GM19372 (cell line): ENCODE measurements around the gene SLC25A29.
"Not testable (repeated sequence)": the region's sequence is repeated elsewhere in the genome, so short reads cannot be mapped to it uniquely, and the experiment has no call there.

Experiments
- ATAC-seq: cut with Tn5 transposase; IDR thresholded peaks from one replicate; pipeline ENCODE4 v1.9.1; 2021; ENCODE audit warnings: mild to moderate bottlenecking, low read depth, moderate library complexity; ENCODE audit not compliant: unreplicated experiment

SLC25A29 gene

DNA sequence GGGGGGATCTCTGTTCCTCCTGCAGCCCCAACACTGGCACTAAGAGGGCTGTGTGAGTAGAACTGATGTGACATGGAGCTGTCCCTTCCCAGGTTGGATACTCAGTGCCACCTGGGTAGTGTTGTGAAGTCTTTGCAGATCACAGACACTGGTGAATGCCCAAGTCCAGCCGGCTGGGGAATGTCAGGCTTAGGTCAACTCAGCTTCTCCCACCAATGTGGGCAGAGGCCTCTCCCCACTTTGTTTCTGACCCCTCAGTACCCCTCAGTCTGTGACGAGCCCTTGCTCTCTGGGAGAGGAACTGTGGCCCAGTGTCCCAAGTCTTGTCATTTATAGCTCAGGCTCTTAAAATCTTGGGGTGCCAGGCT, 11.3 kb downstream of the SLC25A29 start:
- ATAC-seq = no peak

DNA sequence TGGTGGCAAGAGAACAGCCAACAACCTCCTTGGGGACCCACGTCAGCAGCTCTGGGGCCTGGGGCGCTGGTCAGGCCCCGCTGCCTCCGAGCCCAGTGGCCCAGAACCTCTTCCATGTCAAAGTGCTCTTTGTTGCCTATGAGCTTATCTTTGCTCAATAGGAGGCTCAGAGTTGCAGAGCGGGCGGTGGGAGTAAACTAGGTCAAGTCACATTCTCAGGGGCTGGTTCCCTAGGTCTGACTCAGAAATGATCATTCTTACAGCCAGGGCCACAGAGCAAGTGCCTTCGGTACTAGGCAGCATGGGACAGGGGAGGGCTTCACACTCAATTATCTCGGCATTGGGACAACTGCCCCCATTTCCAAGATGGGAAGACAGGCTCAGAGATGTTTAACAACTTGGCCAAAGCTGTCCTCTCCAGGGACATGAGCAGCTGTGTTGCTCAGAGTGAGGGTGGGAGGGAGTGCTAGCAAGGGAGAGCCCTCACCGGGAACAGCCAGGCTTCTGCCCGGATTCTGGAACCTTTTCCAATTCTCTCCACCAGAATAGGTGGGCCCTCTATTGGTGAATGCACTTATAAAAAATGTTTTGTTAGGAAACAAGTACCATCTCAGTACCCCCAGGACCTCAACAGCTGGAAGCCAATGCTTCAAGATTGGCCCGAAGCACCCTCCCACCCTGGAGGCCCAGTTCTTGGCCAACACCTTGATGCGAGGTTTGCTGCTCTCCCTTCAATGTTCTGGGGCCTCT, 11.9 kb downstream of the SLC25A29 start:
- ATAC-seq = no peak

DNA sequence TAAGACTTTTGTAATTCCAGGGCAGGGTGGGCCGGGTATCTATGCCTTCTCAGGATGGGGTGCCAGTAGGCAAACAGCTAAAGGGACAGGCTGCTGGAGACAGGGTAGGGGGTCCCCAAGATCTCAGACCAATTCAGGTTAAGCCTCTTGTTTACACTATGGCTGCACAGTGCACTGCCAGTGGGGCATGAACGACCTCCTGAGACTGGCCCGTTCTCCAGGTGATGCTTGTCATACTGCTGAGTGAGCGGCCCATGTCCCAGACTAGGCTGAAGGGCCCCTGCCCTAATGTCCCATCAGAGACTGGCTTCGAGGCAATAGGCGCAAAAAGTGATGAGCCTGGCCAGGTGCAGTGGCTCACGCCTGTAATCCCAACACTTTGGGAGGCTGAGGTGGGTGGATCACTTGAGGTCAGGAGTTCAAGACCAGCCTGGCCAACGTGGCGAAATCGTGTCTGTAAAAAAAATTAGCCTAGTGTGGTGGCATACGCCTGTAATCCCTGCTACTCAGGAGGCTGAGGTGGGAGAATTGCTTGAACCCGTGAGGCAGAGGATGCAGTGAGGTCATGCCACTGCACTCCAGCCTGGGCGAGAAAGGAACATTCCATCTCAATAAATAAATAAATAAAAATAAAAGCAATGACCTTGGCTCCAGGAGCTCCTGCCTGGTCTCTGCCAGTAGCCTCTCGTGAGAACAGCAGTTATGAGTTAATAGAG, 12.6 kb downstream of the SLC25A29 start:
- no peak for ATAC-seq

DNA sequence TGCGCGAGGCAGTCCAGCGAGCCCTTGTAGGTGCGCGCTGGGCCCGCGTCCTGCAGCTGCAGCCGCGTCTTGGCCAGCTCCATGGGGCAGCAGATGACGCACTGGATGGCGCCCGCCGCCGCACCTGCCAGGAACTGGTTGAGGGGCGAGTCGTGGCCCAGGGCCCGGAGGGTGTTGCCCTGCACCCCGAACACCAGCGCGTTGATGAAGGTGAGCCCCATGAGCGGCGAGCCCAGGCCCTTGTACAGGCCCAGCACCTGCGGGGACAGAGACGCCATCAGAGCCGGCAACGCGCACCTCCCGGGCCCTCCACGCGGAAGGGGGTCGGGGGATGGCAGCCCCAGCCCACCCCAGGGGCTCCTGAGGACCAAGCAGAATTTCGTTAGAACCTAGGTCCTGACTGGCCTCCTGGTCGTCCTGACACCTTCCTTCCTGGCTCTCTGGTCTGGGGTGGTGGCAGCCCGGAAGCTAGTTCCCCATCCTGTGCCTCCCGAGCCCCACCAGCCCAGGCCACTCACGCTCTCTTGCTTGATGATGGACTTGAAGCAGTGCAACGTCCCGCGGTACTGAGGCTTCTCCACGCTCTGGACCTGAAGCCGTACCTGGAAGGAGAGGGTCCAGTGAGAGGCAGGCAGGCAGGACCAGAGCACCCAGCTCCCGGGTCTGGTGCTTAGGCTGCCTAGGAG, 13.3 kb downstream of the SLC25A29 start:
- no peak for ATAC-seq

DNA sequence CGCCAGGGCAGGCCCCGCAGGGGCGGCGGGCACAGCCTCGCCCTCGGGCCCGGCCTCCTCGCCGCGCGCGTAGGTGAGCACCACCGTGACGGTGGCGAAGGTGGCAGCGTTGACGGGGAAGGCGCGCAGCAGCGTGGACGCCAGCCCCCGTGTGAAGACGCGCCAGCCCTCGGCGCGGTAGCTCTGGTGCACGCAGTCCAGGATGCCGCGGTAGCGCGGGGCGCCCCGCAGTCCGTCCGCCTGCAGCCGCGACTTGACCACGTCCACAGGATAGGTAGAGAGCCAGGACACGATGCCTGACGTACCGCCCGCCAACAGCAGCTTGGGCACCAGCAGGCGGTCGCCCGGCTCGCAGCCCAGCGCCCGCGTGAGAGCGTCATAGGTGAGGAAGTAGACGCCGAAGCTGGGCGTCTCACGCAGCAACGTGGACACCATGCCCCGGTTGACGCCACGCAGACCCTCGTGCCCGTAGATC, 13.9 kb downstream of the SLC25A29 start:
- ATAC-seq = no peak

DNA sequence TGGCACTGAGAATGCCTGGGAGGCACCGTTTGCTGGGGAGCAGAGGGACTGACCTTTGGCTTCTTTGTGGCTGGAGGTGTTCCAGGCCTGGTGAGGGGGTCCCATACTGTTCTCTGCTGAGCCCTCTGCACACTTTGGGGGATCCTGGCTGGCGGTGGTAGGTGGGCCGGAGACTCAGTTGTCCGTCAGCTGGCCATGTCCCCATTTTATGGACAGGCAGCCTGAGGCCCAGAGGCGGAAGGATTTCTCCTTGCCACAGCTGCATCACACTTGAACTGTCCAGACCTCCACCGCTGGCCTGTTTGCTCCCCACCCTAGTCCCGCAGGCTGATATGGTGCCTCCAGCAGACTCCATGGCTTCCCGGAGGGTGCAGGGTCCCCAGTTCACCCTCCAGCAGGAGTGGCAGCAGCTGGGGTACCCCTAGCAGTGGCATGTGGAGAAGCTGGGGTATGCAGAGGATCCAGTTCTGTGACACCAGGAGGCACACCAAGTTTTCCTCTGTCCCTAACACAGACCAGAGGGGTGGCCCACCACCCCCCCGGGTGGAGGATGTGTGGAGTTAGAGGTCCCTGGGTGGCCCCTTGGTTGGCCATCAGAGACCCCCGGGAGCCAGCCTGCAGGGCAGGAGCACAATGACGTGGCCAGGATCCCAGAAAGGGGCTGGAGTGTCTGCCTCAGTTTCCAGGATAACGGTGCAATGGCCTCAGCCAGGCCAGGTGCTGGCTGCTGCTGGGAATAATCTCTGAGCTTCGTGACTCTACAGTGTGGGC, 14.8 kb downstream of the SLC25A29 start:
- ATAC-seq = no peak

DNA sequence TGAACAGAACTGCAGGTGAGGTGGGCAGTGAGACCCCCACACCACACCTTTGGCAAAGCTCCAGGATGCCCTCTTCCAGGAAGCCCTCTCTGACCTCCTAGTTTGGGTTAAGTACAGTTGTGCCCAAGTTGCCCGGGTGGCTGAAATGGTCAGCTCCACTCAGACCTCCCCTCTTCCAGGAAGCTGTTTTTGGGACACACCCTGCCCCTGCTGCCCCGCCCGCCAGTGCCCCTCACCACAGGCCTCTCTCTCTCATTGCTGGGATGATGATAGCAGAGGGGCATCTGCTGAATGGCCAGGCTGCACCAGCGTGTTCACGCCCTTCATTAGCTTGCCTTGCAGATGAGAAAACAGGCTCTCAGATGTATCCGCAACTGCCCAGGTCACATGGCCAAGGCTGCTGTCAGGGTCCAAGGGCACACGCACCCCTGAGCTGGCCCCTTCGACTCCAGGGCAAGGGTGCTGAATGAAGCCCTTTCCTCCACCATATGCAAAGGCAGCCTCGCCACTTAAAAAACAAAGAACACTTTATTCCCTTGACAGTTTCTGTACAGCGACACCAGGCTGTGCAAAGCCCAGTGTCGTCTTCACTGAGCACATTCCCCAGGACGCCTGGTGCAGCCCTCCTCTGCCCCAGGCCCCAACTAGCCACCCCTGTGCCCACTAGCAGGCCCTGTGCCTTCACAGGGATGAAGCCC, 15.5 kb downstream of the SLC25A29 start:
- no peak for ATAC-seq

DNA sequence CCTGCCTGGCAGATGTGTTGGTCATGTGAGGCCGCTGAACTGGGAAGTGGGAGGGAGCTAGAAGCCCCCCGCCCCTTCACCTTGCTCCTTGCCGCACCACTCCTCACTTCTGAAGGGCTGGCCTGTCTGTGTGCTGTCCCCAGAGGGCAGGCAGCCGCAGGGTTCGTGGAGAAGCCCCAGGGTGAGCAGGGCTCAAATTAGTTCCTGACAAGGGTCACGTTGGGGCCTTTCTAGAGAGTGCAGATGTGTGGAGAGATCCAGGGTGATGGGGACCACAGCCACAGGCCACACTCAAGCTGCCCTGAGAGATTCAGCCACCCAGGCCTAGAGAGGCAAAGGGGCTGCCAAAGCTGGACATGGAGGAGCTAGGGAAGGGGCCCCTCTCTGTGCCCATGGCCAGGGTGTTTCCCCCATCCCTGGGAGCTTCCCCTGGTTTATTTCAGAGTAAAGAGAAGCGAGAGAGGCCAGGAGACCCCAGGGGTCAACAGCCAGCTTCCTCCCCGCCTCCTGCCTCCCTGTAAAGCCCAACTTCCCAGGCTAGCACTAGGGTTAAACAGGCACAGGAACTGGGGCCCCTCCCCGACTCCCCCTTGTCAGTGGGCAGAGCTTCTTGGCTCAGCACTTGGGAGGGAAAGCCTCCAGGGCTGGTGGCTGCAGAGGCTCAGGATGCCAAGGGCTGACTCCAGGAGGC, 16.2 kb downstream of the SLC25A29 start:
- ATAC-seq = no peak

DNA sequence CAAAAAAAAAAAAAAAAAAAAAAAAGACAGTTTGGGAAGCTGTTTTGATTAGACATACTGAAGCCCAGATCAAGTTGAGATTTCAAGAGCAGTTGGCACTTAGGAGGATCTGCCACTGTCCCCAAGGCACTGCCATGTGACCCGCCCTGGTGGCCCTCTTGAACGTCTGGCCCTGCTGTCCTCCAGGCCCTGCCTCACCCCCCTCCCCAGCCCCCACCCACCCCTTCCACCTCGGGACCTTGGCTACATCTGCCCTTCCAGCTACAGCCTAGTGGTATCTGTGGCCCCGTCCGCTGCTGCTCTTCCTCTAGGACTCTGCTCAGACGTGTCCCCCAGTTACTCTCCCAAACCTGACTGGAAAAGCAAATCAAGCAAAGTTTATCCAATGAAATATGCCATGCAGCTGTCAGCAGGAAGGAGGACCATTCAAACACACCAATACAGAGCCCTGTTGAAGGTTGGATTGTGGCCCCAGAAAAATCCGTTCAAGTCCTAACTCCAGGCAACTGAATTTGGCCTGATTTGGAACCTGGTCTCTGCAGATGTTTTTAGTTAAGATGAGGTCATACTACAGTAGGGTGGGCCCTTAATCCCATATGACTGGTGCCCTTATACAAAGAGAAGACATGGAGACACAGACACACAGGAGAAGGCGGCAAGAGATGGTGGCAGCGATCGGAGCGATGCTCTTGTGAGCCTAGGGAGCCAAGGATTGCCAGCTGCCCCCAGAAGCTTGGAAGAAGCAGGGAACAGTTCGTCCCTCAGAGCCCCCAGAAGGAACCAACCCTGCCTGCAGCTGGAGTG, 17.7 kb downstream of the SLC25A29 start:
- no peak for ATAC-seq

DNA sequence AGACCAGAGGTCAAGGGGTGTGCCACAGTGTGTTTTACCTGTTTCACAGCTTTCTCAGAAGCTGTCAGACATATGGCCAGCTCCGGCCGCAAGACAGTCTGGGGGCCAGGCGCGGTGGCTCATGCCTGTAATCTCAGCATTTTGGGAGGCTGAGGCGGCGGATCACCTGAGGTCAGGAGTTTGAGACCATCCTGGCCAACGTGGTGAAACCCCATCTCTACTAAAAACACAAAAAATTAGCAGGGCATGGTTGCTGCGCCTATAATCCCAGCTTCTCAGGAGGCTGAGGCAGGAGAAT, 18.3 kb downstream of the SLC25A29 start:
- ATAC-seq = not testable (repeated sequence)

DNA sequence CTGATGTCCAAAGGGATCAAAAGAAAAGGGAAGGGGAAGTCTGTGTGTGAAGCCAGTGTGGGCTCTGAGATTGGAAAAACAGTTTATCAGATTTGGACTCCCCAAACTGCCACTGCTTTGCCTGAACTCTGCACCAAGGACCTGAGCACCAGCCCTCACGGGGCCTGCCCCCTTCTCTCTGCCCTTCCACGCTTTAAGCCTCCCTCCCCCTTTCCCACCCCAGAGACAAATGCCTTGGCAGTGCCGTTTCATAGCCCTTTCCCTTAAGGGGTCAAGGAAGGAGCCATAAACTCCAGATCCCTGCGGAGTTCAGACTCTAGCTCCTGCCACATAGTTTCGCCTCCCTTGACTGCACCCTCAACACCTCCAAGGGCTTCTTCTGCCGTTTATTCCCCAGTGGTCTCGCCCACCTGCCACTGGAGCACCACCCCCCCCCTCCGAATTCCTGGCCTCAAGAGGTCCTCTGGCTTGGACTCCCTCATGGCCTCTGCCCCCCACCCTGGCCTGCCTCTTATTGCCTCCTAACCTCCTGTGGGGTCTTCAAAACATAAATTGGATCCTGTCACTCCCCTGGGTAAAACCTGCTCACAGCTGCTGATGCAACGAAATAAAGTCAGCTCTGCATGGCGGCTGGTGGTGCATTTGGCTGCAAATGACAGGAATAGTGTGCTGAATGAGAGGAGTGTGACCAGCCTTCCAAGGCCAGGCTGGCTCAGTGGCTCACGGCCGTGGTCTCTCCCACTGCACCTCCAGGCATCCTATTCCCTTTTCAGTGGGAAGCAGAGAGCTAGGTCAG, 18.8 kb downstream of the SLC25A29 start:
- ATAC-seq = no peak

DNA sequence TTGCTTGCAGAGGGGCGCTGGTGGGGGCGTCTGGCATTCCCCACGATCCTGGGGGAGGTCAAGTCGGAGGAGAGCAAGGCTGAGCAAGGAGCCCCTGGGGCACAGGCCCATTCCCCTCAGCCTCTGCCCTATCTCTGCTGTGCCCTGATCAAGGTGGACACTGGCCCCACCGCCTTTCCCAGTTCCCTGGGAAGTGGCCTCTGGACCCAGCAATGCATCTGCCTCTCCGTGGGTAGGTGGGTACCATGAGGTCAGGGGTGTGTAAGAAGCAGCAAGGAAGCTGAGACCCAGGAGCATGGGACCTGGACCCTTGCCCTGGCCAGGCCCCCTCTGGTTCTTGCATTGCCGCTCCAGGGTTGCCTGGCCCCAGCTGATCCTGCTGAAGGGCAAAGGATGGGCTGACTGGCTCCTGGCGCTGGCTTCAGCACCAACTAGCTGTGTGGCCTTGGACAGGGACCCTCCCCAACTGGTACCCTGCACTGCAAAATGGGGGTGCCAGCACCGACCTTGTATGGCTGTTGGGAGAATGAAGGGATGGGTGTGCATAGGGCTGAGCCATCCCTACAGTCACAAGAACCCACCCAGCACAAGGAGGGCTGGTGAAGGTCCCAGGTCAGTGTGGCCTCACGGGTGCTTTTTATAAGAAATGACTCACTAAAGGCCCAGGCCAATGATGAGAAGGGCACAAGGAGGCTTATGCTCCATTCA, 19.6 kb downstream of the SLC25A29 start:
- ATAC-seq = no peak

DNA sequence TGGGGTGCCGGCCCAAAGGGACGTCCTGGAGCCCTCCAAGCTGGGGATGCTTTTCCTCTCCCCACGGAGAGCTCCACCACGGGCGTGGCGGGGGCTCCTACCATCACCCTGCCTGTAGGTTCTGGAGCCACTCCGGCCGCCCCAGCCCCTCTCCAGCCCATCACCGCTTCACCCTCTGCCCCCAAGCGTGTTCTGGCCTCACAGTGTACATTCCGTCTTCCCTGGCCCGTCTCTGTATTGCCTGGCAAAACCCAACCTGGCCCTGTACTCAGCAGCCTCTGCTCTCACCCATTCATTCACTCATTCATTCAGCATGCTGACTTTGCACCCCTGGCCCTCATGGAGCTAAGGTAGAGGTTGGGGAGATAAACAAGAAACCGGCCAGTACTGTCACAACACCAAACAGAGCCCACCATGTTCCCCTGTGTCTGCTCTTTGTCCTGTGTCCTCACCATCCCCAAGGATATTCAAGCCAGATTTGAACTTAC, 20.3 kb downstream of the SLC25A29 start:
- ATAC-seq = no peak

DNA sequence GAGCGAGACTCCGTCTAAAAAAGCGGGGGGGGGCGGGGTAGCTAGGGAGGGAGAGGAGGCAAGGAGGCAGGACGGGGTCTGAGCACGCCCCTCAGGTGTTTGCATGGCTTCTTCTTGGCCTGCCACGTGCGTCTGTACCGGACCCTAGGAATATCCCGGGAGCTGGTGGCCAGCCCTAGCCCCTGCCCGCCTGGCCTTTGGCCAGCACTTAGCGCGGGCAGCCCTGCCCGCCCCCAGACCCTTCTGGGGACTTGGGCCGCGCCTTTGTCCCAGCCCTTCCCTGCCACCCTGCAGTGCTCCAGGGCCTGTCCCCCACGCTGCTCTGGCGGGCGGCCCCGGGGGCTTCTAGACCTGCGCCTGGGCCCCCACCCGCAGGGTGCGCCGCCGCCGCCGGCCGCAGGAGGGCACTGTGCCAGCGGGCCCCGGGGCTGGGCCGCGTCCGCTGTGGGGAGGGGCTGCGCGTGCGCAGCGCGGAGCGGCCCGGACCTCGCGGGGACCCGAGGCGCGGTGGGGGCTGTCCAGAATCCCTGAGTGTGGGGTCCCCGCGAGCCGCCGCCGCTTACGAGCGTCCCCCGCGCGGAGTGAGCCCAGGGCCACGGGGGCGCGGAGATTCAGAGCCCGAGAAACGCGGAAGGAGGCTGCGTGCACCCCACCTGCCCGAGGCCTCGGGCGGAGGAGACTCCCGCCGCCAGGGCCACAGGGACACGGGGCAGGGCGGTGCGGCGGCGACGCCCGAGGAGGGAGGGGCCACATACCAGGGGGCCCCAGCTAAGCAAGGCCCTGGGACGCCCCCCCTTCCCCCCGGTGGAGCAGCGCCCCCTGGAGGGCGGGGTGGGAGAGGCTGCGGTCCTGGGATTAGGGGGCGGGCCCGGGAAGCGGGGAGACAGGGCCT, 21.0 kb downstream of the SLC25A29 start:
- peak; percentile 87 for ATAC-seq

DNA sequence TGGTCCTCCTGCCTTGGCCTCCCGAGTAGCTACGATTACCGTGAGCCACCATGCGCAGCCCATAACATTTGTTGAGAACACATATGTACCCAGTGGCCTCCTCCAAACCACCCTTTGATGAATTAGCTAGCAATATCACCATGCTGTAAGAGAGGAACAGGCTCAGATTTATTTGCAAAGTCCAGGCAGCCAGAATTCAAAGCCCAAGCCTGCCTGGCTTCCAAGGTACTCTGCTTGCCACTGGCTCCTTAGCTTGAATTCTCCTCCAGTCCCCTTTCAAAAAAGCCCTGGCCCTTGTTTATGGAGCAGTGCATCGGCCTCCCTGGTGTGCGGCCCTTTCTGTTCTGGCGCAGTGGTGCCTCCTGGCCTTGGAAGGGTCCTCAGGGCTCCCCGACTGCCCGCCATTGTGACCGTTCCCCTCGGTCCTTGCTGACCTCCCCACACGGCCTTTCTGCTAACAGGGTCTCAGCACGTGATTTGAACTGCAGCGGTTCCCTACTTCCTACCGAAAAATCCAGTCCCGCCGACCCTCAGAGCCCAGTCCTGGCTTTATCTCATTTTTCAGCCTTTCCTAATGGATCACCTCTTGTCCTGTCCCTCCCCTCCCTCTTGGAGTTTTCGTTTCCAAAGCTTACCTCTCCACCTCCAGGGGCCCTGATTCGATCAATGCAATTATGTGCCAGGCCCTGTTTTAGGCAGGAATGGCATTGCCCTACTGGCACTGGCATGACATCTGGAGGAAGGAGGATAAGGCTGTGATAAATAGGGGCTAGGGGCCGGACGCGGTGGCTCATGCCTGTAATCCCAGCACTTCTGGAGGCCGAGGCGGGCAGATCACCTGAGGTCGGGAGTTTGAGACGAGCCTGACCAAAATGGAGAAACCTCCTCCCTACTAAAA, 22.0 kb downstream of the SLC25A29 start:
- no peak for ATAC-seq
